CD4-positive, alpha-beta T cell treated with Interleukin-17A for 1 hour (primary cell): ENCODE data around the gene HTR2B.
"Not testable (repeated sequence)": the region's sequence is repeated elsewhere in the genome, so short reads cannot be mapped to it uniquely, and the experiment has no call there.

Experiments
- DNase-seq: peaks from one replicate; pipeline ENCODE4 v3.0.0-alpha.2; 2020

Gene HTR2B

GRCh38 chr2:231124838-231125568 is at the start of gene HTR2B:
Gene HTR2B (minus strand): TSS chr2:231125042. CDS start chr2:231123764, 1,278 bp downstream.
- DNase-seq: no peak

- no peak for DNase-seq
Observed at GRCh38 chr2:231174211-231174651, 49.4 kb upstream of the HTR2B start.

- DNase-seq: no peak
Observed at GRCh38 chr2:231172025-231172424, 47.2 kb upstream of the HTR2B start.

DNA sequence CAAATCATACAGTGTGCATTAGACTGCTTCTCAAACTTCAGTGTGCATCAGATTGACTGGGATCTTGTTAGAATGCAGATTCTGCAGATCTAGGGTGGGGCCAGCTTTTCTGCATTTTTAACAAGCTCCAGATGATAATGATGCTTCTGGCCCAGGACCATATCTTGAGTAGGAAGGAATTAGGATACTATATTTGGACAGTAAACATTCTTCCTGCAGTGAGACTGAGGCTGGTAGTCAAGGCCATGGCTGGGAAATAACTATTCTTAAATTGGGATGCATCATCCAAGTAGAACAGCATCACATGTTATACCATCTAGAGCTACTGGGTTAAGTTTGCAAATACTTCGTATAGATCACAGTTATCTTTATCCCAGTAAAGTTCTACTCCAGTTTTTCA is 45.2 kb upstream of the HTR2B start:
- DNase-seq: no peak

DNA sequence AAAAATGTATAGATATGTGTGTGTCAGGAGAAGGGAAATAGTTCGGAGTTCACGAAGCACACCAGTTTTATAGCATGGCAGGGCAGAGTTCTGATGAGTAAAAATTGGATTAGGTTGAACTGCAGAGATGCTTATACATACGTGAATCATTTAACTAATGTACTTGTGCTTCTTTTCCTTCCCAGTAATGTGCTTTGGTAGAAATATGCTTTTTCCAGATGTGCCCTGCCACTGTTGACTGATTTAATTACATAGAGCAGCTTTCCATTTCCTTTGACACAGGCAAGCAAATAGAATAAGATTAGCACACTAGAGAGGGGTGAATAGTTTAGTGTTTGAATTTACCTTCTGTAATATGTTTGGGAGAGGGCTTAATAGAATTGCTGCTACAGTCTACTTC is 44.6 kb upstream of the HTR2B start:
- no peak for DNase-seq

DNA sequence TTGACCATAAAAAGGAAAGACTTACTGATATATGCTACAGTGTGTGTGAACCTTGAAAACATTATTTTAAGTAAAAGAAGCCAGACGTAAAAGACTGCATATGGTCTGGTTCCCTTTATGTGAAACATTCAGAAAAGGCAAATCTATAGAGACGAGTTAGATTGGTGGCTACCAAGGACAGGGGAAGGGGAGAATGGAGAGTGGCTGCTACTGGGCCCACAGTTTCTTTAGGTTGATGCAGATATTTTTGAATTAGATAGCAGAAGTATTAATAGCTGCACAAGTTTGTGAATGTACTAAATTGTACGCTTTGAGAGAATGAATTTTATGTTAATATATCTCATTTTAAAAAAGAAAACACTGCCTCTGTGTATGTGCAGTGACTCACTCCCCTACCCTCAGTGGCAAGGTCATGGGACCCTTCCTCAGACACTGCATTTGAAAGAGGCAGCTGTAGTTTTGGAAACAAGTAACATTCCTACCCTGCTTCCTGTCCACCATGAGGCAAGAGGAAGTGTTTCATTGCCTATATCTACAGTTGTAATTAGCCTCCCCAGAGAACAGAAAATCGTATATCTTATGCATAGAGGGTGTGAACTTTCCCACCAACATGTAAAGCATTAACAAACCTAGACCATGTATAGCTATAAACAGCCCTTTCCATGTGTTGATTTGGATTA is 43.8 kb upstream of the HTR2B start:
- no peak for DNase-seq

GRCh38 chr2:231167745-231168459 is 43.1 kb upstream of the HTR2B start:
- no peak for DNase-seq

DNA sequence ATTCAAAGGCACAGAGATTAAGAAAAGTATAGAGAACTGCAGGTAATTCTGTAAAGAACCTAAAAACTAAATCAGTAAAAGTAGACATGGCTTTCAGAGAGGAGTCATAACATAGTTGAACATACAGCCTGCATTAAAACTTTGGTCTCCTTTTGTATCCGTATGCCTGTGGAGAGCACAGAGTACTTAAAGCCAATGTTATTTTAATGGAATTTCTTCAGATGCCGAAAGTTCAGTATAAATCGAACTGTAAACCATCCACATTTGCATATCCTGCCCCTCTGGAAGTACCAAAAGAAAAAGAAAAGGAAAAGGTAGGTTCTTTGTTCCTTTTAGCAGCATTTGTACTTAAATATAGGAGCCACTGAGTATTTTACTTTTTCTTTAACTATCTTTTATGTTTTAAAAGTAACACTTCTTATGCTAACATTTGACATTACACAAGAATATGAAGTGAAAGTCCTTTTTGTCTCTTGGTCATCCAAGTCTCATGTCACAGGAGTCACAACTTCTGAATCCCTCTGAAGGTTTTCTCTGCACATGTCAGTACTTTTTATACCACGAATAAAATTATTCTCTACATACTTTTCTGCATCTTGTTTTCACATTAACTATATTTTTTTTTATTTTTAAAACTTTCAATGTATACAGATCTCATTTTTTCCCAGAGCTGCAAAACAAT is 38.7 kb upstream of the HTR2B start:
- no peak for DNase-seq

GRCh38 chr2:231163011-231163410 is 38.2 kb upstream of the HTR2B start:
- DNase-seq: no peak

DNA sequence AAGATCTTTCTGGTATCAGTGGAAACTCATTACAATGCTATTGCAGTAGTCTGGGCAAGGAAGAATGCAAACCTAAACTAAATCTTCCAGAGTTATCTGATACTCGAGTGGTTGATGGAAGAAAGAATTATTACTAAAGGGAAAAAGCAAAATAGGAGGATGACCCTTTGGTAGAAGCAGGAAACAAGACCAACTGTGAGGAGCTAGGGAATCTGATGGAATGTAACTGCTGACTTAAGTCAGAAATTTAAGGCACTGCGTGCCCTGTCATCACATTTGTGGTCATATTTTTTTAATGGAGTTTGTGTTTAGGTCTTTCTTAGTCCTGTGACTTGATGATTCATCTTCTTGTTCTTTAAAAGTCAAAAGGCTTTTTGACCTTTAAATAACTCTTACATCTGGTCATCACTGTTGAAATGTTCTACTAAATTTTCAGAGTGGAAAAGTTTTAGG is 37.1 kb upstream of the HTR2B start:
- DNase-seq: no peak

DNA sequence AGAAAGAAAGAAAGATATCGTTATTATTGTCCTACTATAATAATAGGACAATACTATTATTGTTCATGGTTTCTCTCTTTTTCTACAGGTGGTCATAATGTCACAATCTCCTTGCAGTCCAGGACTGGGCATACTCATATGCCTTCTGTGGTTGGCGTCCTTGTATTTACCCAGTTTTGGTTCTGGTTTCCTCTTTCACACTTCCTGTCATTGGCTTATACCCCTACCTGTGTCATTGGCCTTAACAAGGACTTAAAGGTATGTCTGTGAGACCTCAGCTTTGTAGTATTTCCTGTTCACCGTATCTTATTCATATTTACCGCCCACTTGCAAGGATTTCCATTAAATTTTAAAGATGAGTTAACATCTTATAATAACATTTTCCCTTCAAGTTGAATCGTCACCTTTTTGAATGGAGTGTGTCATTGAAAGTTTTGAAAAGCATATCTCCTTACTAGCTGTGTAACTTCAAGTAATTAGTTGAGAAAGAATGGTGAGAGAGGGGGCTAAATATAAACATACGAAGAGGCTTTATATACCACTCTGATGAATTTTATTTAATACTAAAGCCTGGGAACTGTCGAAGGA is 36.5 kb upstream of the HTR2B start:
- DNase-seq: peak; percentile 6

DNA sequence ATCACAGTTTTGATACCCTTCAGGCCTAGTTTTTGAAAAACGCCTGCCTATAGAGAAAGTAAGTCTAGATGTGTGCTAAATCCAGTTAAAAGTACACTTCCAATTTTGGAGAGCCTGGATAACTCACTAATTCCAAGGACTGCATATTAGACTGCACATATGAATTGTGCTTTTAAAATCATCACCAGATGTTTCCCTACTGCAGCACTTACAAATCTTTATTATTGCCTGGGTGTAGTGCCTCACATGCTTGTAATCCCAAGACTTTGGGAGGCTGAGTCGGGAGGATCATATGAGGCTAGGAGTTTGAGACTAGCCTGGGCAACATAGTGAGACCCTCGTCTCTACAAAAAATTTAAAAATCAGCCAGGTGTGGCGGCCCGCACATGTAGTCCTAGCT is 35.9 kb upstream of the HTR2B start:
- DNase-seq: no peak

- DNase-seq: no peak
Observed at GRCh38 chr2:231159306-231159705, 34.5 kb upstream of the HTR2B start.

DNA sequence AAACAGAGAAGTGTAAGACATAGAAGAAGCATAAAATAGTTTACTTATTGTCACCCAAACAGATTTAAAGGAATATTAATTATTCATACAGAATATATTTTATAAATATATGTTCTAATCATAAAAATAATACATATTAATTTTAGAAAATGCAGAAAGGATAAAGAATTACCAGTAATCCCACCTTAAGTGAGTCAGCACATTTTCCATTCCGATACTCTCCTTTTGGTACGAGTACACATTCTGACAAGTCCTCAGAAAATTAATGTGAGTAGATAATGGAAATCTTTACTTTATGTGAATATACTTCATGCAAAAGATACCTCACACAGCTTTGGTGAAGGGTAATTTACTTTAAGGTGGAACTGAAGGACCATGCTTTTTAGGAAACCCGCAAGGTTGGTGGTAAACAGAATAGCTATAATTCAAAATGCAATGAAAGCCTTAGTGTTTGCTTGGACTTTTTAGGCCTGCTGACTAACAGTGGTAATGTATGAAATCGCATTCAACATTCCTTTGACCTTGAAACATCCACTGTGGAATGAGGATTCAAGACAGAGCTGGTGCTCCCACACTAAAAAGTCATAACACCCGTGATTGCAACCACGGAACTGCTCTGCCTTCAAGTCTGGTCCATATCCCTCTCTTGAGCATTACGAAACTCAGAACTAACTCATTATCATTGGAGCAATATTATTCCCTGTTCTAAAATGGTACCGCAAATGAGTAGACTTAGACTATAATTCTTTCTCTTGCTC is 28.1 kb upstream of the HTR2B start:
- no peak for DNase-seq

GRCh38 chr2:231146665-231147064 is 21.8 kb upstream of the HTR2B start:
- no peak for DNase-seq

GRCh38 chr2:231144896-231145295 is 20.1 kb upstream of the HTR2B start:
- no peak for DNase-seq

- DNase-seq: not testable (repeated sequence)
Observed at GRCh38 chr2:231140808-231141207, 16.0 kb upstream of the HTR2B start.

- no peak for DNase-seq
Observed at GRCh38 chr2:231139796-231140195, 15.0 kb upstream of the HTR2B start.

DNA sequence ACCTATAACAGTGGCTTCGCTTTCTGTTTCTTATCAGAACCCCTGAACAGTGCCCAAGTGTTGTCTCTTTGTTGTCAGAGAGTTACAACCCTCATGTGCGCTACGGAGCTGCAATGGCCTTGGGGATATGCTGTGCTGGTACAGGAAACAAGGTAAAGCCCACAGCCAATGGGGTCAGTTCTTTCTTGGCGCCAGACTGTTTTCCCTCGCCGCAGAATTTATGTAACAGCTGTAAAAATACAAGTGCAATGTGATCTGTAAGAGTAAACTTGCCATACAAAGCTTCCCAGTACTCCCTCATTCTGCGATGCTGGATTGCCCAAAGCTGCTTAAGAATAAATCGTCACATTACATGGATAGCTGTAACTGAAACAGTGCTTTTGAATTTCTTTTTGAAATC is 13.9 kb upstream of the HTR2B start:
- no peak for DNase-seq

DNA sequence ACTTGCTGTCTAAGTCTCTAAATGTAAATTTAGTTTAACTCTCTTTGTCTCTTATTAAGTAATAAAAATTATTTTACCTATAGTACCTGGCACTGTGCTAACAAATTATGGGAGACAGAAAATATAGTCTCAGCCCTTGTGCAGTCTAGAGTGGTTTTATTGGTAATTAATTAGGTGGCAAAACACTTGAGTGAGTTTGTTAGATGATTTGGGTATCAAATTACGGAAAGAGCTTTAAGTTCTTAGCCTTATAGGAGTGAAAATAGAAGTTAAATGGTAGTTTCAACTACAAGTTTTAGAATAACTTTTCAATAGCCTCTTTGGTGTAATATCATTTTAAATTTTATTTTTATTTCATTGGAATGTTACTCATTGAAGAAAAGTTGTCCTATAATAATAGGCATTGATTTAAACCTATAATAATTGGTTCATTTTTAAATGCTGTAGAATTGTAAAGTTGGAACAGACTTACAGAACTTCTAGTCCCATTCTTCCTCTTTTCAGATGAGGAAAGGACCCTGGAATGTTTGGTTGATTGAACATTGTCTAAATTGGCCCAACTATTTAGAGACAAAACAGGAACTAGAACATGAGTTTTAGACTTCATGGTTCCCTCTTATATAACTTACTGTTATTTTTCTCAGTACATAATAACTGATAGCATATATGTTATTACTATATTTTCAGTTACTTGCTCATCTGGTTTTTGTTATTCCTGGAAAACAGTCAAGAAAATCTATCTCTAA is 10.2 kb upstream of the HTR2B start:
- DNase-seq: no peak

DNA sequence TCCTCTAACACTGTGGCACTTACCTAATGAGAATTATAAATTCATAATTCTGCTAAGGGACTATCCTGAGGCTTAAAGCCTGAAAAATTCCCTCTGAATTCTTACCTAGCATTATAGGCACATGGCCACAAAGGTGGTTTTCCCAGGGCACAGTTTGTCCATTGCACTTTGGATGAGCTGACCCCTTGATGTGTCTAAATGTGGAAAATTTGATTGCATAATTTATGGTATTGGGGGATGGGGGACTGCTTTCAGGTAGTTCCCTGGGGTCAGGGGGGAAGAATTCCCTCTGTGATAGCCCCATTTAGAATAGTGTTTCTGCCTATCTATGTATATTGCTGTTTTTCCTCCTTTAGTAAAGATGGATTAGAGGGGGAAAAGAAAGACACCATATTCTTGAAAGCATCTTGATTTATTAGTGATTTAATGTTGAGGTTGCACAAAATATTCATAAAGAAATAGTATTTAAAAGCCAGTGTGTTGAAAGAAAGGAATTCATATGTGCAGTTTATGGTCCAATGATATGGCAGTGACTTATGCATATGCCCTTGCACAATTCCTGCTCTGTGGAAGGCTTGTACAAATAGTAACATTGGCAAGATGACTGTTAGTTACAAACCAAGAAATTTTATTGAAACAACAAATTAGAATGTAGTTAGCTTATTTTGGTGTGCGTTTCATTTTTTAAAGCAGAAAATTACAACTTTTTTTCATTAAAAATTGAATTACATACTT is 8.7 kb upstream of the HTR2B start:
- no peak for DNase-seq
